A673 (cell line): Measurements from ENCODE around the gene PRR9. TPM values are rescaled to one million over a fixed set of nuclear protein-coding genes. Genes with fewer than 3 reads are reported as not detected.
A peak's percentile ranks its signal among the peaks of the same experiment; 100 is the strongest.
"Not testable (repeated sequence)": the region's sequence is repeated elsewhere in the genome, so short reads cannot be mapped to it uniquely, and the experiment has no call there.

Source experiments
- BruUV-seq: library from RNA; stranded (reverse); fragments of 400-500 nt; replicated peaks from 2 replicates; lab custom pipeline; 2021; lab: Mats Ljungman, UMichigan
- CTCF ChIA-PET: fragments of 300-600 bp; sonication (Branson Sonifier 250); formaldehyde crosslinking; loops from one replicate; lab custom pipeline; 2022; ENCODE audit warnings: antibody characterized with exemption; lab: Charles Lee
- POLR2A ChIA-PET: fragments of 300-600 bp; sonication (Branson Sonifier 250); formaldehyde crosslinking; loops from one replicate; lab custom pipeline; 2022; ENCODE audit warnings: antibody characterized with exemption; ENCODE audit not compliant: low non-redundant PET; lab: Charles Lee
- DNase-seq: peaks from one replicate; pipeline ENCODE4 v3.0.0-alpha.2; 2015; ENCODE audit warnings: low spot score
- H3K27ac ChIP-seq: fragments of 200-600 bp; sonication (generic); 2 replicates; pipeline ENCODE4 v1.5.1; 2016; ENCODE audit warnings: mixed run types, low read depth, mild to moderate bottlenecking, mixed read lengths, antibody characterized with exemption, low read length; ENCODE audit not compliant: poor library complexity, severe bottlenecking
- H3K27me3 ChIP-seq: fragments of 200-600 bp; sonication (generic); replicated peaks from 2 replicates; pipeline ENCODE4 v1.6.1; 2017; ENCODE audit warnings: mixed run types, low read depth, mild to moderate bottlenecking, mixed read lengths, antibody characterized with exemption, low read length; ENCODE audit not compliant: insufficient read depth, poor library complexity
- H3K36me3 ChIP-seq: fragments of 200-600 bp; sonication (generic); 2 replicates; pipeline ENCODE4 v1.6.1; 2016; ENCODE audit warnings: mixed run types, mild to moderate bottlenecking, mixed read lengths, antibody characterized with exemption, low read length; ENCODE audit not compliant: insufficient read depth, poor library complexity, severe bottlenecking
- H3K4me1 ChIP-seq: fragments of 200-600 bp; sonication (generic); 2 replicates; pipeline ENCODE4 v1.6.1; 2017; ENCODE audit warnings: mixed run types, mild to moderate bottlenecking, mixed read lengths, antibody characterized with exemption, low read length; ENCODE audit not compliant: insufficient read depth, poor library complexity, severe bottlenecking
- H3K4me3 ChIP-seq: fragments of 200-600 bp; sonication (generic); 2 replicates; pipeline ENCODE4 v1.5.1; 2016; ENCODE audit warnings: low read depth, mixed run types, mild to moderate bottlenecking, mixed read lengths, low read length; ENCODE audit not compliant: poor library complexity, severe bottlenecking
- H3K9me3 ChIP-seq: fragments of 200-600 bp; sonication (generic); 2 replicates; pipeline ENCODE4 v1.6.1; 2016; ENCODE audit warnings: mixed run types, low read depth, mild to moderate bottlenecking, mixed read lengths, antibody characterized with exemption, low read length; ENCODE audit not compliant: poor library complexity, severe bottlenecking
- EZH2 ChIP-seq: fragments of 200-600 bp; sonication (generic); IDR thresholded peaks from 2 replicates; pipeline ENCODE4 v1.6.1; 2017; ENCODE audit warnings: borderline replicate concordance, low read depth, mild to moderate bottlenecking, mixed read lengths, antibody characterized with exemption, low read length; ENCODE audit not compliant: poor library complexity, severe bottlenecking
- intact Hi-C: fragments of 100-400 bp; cut with micrococcal nuclease; formaldehyde crosslinking; loops from one replicate; pipeline ENCODE4 v1.10.0; 2022; ENCODE audit not compliant: unreplicated experiment
- total RNA-seq: library from RNA; stranded (reverse); gene quantifications from 2 replicates; pipeline ENCODE4 v1.2.3, GENCODE V29; 2021
- TF ChIP-seq, protein P1 (sequence below): fragments of 300-800, 200-600 bp; sonication (generic); conservative IDR thresholded peaks from 2 replicates; pipeline ENCODE4 v1.5.1; 2017; ENCODE audit warnings: low read depth, mild to moderate bottlenecking, antibody characterized with exemption, low read length, moderate library complexity, mixed read lengths

PRR9 gene
- total RNA-seq, 1 experiment from 2014 or later, result not detected

DNA sequence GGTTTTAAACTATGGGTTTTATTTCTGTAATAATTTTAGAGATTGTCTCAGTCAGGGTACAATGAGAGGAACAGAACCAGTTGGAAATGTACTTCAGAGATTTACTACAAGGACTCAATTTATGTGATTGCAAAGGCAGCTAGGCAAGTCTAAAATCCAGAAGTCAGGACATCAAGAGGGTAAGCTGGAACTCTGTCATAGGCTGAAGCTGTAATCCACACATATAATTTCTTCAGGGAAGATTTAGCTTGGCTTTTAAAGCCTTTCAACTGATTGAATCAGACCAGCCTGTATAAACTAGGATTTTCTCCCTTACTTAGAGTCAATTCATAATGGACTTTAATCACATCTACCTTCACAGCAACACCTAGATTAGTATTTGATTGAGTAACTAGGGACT is 38.5 kb upstream of the PRR9 start:
- TF ChIP-seq, protein P1, sequence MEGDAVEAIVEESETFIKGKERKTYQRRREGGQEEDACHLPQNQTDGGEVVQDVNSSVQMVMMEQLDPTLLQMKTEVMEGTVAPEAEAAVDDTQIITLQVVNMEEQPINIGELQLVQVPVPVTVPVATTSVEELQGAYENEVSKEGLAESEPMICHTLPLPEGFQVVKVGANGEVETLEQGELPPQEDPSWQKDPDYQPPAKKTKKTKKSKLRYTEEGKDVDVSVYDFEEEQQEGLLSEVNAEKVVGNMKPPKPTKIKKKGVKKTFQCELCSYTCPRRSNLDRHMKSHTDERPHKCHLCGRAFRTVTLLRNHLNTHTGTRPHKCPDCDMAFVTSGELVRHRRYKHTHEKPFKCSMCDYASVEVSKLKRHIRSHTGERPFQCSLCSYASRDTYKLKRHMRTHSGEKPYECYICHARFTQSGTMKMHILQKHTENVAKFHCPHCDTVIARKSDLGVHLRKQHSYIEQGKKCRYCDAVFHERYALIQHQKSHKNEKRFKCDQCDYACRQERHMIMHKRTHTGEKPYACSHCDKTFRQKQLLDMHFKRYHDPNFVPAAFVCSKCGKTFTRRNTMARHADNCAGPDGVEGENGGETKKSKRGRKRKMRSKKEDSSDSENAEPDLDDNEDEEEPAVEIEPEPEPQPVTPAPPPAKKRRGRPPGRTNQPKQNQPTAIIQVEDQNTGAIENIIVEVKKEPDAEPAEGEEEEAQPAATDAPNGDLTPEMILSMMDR, result no peak
- TF ChIP-seq EZH2, result no peak
- intact Hi-C loops, result no loop called here
- Histone ChIP-seq H3K27me3 (peaks cover 53% of the 10 kb centered on the region), H3K27ac (no peak overlapping the region), H3K36me3 (no peaks in the 10 kb centered on the region), H3K4me3 (no peak overlapping the region), H3K4me1 (no peaks in the 10 kb centered on the region), H3K9me3 (no peaks in the 10 kb centered on the region)
- BruUV-seq, result no TSS peak
- ChIA-PET POLR2A (no interaction called here), CTCF (no interaction called here)
- DNase-seq, result no peak

DNA sequence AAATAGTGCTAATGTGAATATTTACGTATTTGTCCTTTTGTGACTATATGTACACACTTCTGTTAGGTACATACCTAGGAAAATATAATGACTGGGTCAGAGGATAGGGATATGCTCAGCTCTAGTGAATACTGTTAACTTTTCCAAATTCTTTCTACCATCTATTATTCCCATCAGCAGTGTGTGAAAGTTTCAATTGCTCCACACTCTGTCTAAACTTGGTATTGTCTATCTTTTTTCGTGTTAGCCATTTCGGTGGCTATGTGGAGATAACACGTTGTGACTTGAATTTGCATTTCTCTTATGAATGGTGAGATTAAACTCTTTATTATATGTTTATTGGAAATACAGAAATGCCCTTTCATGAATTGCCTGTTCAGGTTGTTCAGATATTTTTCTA is 36.8 kb upstream of the PRR9 start:
- Histone ChIP-seq H3K9me3 (no peaks in the 10 kb centered on the region), H3K27ac (no peak overlapping the region), H3K36me3 (no peaks in the 10 kb centered on the region), H3K27me3 (peaks cover 40% of the 10 kb centered on the region), H3K4me1 (no peaks in the 10 kb centered on the region), H3K4me3 (no peak overlapping the region)
- TF ChIP-seq, protein P1, result no peak
- TF ChIP-seq EZH2, result no peak
- intact Hi-C loops, result no loop called here
- BruUV-seq, result no TSS peak
- ChIA-PET CTCF (no interaction called here), POLR2A (no interaction called here)
- DNase-seq, result no peak

DNA sequence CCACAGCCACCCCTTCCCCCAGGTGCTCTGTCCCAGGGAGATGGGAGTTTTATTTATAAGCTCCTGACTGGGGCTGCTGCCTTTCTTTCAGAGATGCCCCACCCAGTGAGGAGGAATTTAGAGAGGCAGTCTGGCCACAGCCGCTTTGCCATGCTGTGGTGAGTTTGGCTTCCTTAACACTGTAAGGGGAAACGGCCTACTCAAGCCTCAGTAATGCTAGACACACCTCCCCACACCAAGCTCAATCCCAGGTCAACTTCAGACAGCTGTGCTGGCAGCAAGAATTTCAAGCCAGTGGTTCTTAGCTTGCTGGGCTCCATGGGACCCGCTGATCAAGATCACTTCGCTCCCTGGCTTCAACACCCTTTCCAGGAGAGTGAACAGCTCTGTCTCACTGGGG is 29.1 kb upstream of the PRR9 start:
- H3K9me3 ChIP-seq, DNase-seq, BruUV-seq, intact Hi-C loops, POLR2A ChIA-PET, H3K4me1 ChIP-seq, H3K27me3 ChIP-seq, H3K36me3 ChIP-seq, H3K4me3 ChIP-seq, H3K27ac ChIP-seq: not testable (repeated sequence)
- CTCF ChIA-PET, result interaction anchor here (0.6 kb wide), 1 partner anchor 201 kb away, joined by 3 read pairs; no protein-coding TSS in a partner anchor

DNA sequence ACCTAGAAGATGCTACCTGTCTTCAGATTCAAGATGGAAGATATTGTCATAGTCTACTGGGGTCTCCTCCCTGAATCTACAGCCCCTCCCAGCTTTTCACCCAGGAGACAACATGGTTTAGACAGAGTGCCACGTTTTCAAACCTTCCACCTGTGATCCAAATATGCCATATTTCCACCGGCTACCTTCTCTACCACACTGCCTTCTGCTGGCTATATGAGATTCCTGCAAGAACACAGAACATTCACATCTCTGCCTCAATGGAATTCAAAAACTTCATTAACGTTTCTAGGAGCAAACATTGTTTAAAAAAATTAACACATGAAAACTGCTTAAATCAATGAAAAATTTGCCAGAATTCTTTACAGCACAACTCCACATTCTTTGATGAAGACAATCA is 27.0 kb upstream of the PRR9 start:
- TF ChIP-seq, protein P1, result peak; percentile 45; the same call in 1 of the 2 replicates
- TF ChIP-seq EZH2, result no peak
- CTCF ChIA-PET, result no interaction called here
- no TSS peak for BruUV-seq
- intact Hi-C loops, result loop anchor here (10.0 kb wide), 1 partner anchor 316 kb away; the partner anchor contains the start of gene SMCP
- Histone ChIP-seq H3K4me3 (no peak overlapping the region), H3K4me1 (no peaks in the 10 kb centered on the region), H3K27me3 (peaks cover 10% of the 10 kb centered on the region), H3K27ac (no peak overlapping the region), H3K9me3 (no peaks in the 10 kb centered on the region), H3K36me3 (no peaks in the 10 kb centered on the region)
- DNase-seq, result no peak
- POLR2A ChIA-PET, result no interaction called here
